GM15510 (cell line): ENCODE measurements around the gene SKOR1.

Experiments used
- POLR2A ChIP-seq: IDR thresholded peaks from 3 replicates; pipeline ENCODE4 v1.6.1; 2011; ENCODE audit warnings: borderline replicate concordance; ENCODE audit not compliant: insufficient read length; ENCODE audit errors: extremely low read depth

The SKOR1 gene

DNA sequence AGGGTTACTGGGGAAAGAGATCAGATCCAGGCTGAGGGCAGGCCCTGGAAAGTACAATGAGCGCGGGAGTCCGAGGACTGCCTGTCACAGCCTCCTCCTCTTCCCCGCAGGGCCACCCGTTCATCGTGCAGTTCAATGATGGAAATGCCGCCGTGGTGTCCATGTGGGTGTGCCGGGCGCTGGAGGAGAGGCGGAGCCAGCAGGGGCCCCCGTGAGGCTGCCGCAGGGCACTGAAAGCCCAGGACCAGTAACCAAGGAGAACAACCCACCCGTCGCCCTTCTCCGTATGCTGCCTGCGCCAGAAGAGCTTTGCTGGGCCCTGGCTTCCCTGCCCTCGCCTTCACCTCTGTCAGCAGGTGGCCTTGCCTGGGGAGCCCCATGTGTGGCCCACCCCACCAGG lies 18.8 kb upstream of the SKOR1 start:
- no peak for TF ChIP-seq POLR2A

DNA sequence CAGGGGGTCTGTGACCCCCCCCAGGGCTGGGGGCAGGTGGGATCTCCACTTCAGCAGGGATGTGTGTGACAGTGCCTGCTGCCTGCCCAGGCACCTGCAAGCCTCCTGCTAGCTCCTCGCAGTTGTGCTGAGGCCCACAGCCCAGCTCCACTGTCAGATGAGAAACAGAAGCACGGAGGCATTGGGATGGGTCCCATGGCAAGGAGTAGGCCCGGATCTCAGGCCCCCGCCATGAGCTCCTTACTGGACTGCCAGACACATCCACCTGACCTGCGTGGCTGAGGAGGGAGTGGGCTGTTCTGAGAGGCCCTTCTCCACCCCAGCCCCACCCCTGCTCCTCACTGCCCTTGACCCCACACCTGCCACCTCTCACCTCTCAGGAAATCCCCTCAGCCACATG lies 18.2 kb upstream of the SKOR1 start:
- TF ChIP-seq POLR2A = no peak

DNA sequence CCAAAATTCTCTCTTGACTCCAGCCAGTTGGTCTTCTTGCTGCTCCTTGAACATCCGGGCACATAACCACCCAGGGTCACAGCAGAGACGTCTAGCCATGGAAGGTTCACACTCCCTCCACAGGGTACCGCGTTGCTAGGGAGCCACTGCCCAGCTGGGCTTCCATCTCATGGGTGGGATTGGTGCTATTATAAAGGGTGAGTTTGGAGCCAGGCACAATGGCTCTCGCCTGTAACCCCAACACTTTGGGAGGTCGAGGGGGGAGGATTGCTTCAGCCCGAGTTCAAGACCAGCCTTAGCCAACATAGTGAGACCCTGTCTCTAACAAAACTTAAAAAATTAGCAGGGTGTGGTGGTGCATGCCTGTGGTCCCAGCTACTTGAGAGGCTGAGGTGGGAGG lies 17.5 kb upstream of the SKOR1 start:
- no peak for TF ChIP-seq POLR2A

DNA sequence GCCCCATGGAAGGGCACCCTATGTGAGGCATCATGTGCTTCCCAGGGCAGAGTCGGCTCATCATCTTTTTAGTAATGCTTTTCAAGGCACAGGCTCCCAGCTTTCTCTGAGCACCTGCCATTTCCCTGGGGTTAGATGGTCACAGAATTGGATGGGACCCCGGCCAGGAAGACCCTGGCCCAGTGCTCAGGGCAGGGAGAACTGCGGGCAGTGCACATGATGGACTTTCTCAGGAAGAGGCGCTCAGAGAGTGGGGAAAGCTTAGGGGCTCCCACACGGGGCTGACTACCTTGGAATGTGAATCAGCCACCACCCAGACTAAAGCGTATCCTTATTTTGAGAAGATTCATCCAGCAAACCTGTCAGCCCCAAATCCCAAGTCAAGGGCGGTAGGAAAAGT lies 16.5 kb upstream of the SKOR1 start:
- no peak for TF ChIP-seq POLR2A

DNA sequence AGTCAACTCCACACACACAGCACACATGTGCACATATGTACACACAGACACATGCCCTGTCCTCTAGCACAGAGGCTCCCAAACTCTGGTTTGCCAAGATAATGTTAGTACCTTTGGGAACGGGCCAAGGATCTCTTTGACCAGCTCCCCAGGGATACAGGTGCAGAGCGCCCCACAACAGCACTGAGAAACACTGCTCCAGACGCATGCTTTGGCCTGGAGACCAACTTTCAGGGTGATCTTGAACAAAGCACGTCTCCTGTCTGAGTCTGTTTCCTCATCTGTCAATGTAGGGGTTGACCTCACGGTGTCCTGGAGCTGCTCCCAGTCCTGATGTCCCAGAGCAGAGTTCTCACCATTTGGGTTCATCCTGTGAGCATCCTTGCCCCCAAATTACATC lies 15.9 kb upstream of the SKOR1 start:
- no peak for TF ChIP-seq POLR2A

DNA sequence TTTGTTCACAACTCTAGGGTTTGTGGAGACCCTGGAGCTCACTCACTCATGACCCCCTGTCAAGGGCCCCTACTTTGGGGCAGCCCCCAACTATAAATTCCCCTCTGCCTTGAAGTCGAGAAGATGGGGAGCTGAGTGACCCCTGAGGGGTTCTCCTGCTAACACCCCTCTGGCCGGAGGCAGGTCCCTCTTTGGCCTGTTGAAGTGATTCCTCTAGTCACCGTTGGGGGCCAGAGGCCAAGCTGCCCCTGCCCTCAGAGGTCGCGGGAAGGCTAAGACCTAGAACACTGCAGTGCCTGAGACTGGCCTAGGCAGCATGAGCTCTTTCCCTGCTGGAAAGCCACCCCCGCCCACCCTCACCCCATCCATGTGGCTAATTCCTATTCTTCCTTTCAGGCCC lies 15.4 kb upstream of the SKOR1 start:
- TF ChIP-seq POLR2A = no peak

DNA sequence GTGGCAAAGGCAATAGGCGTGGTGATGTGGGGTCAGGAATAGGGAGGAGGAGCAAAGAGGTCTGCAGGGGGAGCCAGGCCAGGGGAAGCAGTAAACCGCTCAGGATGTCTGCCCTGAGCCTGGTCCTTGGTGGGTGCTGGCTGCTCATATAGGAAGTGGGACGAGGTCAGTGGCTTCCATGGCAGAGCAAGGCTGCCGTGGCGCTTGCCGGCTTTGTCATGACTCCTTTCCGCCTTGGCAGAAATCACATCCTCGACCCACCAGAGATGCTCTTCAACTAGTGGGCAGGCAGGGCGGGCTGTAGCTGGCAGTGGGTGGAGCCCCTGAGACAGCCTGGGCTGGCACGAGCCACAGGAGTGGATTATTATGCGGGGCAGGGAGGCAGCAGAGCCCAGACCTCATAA lies 13.1 kb upstream of the SKOR1 start:
- no peak for TF ChIP-seq POLR2A

DNA sequence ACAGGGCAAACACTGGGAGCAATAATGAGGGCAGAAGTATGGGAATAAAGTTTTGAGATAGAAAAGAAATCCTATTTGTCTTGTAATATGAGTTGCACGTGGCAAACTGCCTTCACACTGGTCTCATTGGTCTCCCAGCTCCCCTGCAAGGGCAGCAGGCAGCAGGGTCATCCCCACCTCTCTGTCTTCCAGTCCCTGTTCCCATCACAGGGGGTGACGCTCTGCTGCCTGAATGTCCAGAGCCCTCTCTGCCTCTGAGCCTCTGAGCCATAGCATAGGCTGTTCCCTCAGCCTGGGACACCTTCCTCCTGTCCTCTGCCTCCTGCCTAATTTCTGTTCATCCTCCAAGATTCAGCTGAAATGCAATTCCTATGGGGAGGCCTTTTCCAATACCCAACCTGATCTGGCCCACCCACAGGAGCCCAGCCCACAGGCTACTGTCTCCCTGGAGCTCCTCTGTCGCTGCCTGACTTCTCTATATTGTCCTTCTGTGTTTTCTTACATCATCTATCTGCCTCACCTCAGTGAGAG lies 12.1 kb upstream of the SKOR1 start:
- no peak for TF ChIP-seq POLR2A

DNA sequence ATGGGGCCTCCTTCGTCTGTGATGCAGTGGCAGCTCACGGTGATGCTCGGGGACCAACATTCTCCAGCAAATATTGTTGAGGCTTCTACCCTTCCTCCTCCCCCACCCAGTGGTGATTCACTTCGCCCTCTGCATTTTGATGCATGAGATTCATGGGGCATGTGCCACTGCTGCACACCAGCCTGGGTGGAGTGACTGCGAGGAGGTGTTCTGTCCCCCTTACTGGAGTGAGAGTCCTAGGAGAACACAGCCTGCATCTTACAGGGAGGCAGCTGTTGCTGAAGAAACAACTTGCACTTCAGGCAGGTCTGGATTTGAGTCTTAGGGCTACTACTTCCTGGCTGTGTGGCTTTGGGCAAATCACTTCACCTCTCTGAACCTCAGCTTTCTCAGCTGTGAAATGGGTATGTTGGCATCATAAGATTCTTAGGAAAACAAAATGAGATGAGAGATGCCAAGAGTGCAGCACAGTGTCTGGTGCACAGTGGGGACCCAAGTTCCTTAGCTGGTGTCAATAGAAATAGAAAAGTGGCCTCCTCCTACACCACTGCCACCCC lies 10.2 kb upstream of the SKOR1 start:
- TF ChIP-seq POLR2A = no peak

DNA sequence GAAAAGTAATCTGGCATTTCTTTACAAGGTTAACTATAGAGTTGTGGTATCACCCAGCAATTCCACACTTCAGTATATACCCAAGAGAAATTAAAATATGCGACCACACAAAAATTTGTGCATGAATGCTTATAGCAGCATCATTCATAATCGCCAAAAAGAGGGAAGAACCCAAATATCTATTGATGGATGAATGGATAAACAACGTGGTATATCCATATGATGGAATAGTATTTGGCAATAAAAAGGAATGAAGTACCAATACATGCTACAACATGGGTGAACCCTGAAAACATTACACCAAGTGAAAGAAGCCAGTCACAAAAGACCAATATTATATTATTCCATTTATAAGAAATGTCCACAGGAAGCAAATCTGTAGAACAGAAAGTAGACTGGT lies 8.6 kb upstream of the SKOR1 start:
- no peak for TF ChIP-seq POLR2A

DNA sequence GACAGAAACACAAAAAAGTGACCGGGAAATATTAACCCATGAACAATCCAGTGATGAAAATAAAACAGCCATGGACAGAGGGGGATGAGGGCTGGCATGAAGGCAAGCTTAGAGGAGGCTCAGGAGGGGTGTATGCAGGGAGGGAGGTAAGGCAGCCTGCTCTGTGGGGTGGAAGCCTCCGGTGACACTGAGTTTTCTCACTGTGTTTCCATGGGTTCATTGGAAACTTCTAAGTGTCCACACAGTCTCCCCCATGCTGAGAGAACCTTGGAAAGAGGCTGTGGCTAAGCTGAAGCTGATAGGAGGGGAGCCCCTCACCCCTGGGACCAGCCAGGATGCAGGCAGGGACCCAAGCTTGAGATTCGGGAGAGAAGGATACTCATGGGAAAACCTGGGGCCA lies 6.8 kb upstream of the SKOR1 start:
- TF ChIP-seq POLR2A = no peak

DNA sequence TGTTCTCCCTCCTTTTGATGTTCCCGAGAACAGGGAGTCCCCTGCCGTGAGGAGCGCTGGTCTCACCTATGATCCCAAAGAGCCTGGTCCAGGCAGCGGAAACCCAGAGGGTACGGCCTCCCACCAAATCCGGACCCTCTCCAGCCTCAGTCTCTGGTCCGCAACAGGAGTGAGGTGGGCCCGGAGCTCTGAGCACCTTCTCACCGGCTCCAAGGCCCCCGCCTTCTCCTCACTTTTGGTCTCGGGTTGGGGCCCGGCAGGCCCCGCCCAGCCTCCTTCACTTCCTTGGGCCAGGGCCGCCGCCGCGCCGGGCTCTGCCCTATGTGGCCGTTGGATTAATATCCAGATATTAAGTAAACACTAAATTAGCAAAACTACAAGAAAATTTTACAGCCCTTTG lies 5.7 kb upstream of the SKOR1 start:
- no peak for TF ChIP-seq POLR2A

DNA sequence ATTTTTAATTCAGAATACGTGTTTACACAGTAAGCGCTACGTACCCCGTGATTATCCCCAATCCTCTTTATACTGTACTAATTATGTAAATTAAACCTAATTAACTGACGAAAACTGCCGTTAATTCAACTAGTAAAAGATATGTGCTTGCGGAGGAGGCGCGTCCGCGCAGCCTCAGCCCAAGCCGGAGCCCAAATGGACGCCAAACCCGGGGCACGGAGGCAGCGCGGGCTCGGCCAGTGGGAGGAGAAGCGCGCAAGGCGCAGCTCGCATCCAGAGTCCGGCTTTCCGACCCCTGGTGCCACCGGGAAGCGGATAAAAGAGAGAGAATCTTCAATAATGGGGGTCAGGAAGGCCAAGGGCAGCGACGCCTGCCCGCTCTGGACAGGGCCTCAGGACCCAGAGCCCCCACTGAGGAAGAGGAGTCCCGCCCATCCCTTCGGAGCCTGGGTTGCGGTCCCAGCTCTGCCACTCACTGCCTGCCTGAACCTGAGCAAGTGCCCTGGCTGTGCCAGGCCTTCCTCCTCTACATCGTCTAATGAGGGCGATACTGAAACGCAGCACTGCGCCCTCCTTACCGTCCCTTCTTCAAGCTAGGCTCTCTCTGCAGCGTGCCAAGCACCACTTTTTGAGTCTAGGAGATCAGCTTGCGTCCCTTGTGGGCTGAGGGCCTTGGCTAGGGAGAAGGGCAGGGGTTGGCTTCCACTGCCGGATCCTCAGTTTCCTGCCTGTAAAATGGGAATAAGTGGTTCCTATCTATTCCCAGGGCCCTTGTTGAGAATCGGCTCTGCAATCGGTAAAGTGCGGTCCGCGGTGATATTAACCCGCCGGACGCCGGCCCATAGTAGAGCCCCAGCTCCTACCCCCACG lies 5.0 kb upstream of the SKOR1 start:
- TF ChIP-seq POLR2A = no peak

DNA sequence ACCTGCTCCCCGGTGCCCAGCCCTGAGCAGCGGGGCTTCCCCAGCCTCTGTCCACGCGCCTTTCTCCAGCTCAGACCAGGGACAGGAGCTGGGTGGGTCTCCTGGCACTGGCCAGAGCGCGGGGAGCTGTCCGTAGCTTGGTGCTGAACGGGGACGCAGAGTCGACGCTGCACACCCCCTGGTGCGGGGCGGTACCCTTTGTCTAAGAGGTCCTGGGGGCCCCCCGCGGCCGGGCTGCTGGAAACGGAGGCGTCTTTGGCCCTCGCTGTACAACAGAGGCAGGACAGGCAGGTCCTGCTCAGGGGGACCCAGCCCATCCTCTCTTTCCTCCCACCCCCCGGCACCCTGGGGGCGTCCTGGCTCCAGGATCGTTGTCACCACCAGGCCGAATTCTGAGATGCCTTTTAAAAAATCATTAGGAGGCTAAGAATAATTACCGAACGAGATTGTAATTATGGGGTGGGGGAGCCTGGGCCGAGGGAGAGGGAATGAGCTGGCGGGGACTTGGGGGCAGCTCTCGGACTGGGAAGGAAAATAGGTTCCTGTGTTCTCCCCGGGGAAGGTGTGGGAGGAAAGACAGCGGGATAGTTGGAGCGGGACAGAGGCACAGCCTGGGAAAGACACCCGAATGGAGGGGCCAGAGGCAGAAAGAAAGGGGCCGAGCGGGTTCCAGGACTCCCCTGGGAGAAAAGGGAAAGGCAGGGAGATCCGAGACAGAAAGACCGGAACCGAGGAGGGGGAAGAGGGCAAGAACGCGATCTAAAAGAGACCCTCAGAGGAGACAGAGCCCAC lies 4.1 kb upstream of the SKOR1 start:
- no peak for TF ChIP-seq POLR2A

DNA sequence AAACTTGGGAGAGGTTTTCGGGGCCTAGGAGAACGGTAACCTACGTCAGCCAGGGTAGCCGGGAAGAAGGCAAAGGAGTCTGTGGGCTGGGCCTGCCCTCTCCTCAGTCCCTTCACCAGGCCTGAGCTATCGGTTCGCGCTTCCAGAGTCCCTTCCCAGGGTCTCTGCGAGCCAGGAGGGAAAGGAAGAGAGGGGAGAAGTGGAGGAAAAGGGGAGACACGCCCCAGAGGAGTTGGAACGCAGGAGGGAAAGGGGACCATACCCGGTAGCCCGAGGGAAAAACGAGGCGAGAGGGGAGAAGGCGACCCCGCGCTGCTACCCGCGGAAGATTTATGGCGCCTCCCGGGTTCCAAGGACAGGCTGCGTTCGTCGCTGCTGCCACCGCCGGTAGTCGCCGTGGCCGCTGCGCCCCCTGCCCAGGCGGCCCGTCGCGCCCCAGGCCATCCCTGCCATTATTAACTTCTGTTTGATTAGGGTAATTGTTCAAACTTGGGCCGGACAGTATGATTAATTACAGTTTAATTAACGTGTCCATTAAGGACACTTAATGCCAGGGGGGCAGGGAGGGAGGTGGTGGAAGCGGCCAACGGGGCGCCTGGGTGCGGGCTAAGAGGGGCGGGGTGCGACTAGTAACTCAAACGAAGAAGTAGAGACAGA lies 3.4 kb upstream of the SKOR1 start:
- TF ChIP-seq POLR2A = no peak
